GM23248 (cell line): ENCODE results near the gene HEPN1.

ENCODE experiments used
- EZH2 ChIP-seq: fragments of 200-600 bp; sonication (generic); IDR thresholded peaks from 2 replicates; pipeline ENCODE4 v1.6.1; 2018; ENCODE audit warnings: antibody characterized with exemption, mild to moderate bottlenecking; ENCODE audit not compliant: insufficient read depth, poor library complexity, severe bottlenecking
- EZH2phosphoT487 ChIP-seq: fragments of 200-600 bp; sonication (generic); IDR thresholded peaks from 2 replicates; pipeline ENCODE4 v1.6.1; 2018; ENCODE audit warnings: antibody characterized with exemption, moderate library complexity, mild to moderate bottlenecking, low read depth; ENCODE audit not compliant: insufficient read depth

DNA sequence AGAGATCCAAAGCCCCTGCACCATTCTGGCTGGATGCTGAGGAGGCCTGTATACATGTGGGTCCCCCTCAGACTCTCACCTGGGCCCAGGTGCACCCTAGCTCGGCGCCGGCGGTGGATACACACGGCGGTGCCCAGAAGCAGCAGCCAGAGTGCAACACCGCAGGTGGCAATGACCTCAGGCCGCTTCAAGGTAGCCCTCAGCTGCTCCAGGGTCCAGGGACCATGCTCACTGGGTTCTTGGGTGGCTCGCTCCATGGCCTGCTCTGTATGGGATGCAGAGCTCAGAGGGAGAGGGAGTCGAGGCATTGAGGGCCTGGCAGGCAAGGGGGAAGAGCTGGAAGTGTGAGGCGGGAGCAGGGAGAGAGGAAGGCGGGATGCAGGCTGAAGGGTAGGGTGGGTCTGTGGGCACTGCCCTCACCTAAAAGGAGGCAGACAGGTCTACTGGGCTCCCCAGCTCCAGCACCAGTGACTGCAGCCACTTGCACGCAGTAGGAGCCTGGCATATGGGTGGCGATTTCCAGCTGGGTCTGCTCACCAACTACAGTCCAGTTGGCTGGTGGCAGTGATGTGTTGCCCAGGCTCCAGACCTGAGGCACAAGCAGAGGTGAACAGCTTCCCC, 25.2 kb upstream of the HEPN1 start:
- no peak for TF ChIP-seq EZH2
- no peak for TF ChIP-seq EZH2phosphoT487
